Neural cell (in vitro differentiated cells): ENCODE data around the gene FOXF2. TPM values are rescaled to one million over a fixed set of nuclear protein-coding genes. Genes with fewer than 3 reads are reported as not detected.

Experiments used
- H2AFZ ChIP-seq: fragments of 200-600, 300-800 bp; sonication (generic), shearing (Covaris generic); 2 replicates; pipeline ENCODE4 v1.6.0; 2014; ENCODE audit warnings: low read depth, mild to moderate bottlenecking, antibody characterized with exemption, low read length, moderate library complexity
- H3F3A ChIP-seq: fragments of 200-600 bp; shearing (Covaris generic); 2 replicates; pipeline ENCODE4 v1.6.1; 2016; ENCODE audit warnings: mild to moderate bottlenecking, moderate library complexity, mixed read lengths, antibody characterized with exemption, low read length; ENCODE audit not compliant: insufficient read depth, poor library complexity, severe bottlenecking
- H3K27ac ChIP-seq: fragments of 200-600, 300-800 bp; sonication (generic), shearing (Covaris generic); 2 replicates; pipeline ENCODE4 v1.5.1; 2014; ENCODE audit warnings: mild to moderate bottlenecking, low read length, moderate library complexity
- H3K27me3 ChIP-seq: fragments of 300-800, 200-600 bp; sonication (generic), shearing (Covaris generic); 2 replicates; pipeline ENCODE4 v1.6.0; 2014; ENCODE audit warnings: mild to moderate bottlenecking, low read depth, low read length, moderate library complexity; ENCODE audit not compliant: insufficient read depth
- H3K36me3 ChIP-seq: fragments of 300-800, 200-600 bp; sonication (generic), shearing (Covaris generic); 2 replicates; pipeline ENCODE4 v1.5.1; 2014; ENCODE audit warnings: mild to moderate bottlenecking, antibody characterized with exemption, low read length, moderate library complexity; ENCODE audit not compliant: insufficient read depth
- H3K4me2 ChIP-seq: fragments of 300-800, 200-600 bp; sonication (generic), shearing (Covaris generic); 2 replicates; pipeline ENCODE4 v1.6.0; 2014; ENCODE audit warnings: mild to moderate bottlenecking, low read length
- H3K4me3 ChIP-seq: fragments of 300-800, 200-600 bp; sonication (generic), shearing (Covaris generic); 2 replicates; pipeline ENCODE4 v1.5.1; 2014; ENCODE audit warnings: mild to moderate bottlenecking, low read length, moderate library complexity
- H3K79me2 ChIP-seq: fragments of 200-600 bp; shearing (Covaris generic); replicated peaks from 2 replicates; pipeline ENCODE4 v1.6.0; 2014; ENCODE audit warnings: mild to moderate bottlenecking, low read length, moderate library complexity; ENCODE audit not compliant: insufficient read depth
- H3K9ac ChIP-seq: fragments of 300-800, 200-600 bp; sonication (generic), shearing (Covaris generic); 2 replicates; pipeline ENCODE4 v1.6.1; 2016; ENCODE audit warnings: mild to moderate bottlenecking, low read length, mixed read lengths
- H3K9me2 ChIP-seq: fragments of 200-600 bp; shearing (Covaris generic); 2 replicates; pipeline ENCODE4 v1.6.1; 2016; ENCODE audit warnings: mild to moderate bottlenecking, low read length, mixed read lengths; ENCODE audit not compliant: insufficient read depth
- H3K9me3 ChIP-seq: fragments of 200-600, 300-800 bp; sonication (generic), shearing (Covaris generic); 2 replicates; pipeline ENCODE4 v1.6.1; 2016; ENCODE audit warnings: mild to moderate bottlenecking, mixed run types, low read length, moderate library complexity, mixed read lengths
- H4K20me1 ChIP-seq: fragments of 200-600 bp; shearing (Covaris generic); 2 replicates; pipeline ENCODE4 v1.6.1; 2016; ENCODE audit warnings: mild to moderate bottlenecking, mixed run types; ENCODE audit not compliant: insufficient read depth
- CTCF ChIP-seq: fragments of 450-650 bp; IDR thresholded peaks from 2 replicates; pipeline ENCODE4 v1.5.1; 2014; ENCODE audit warnings: antibody characterized with exemption, mild to moderate bottlenecking, moderate library complexity; ENCODE audit not compliant: poor library complexity, severe bottlenecking
- EZH2 ChIP-seq: fragments of 200-600, 300-800 bp; shearing (Covaris generic), sonication (generic); IDR thresholded peaks from 2 replicates; pipeline ENCODE4 v1.6.1; 2014; ENCODE audit warnings: antibody characterized with exemption, low read length, borderline replicate concordance, mild to moderate bottlenecking; ENCODE audit not compliant: insufficient read depth, poor library complexity, severe bottlenecking
- MXI1 ChIP-seq: fragments of 450-650 bp; conservative IDR thresholded peaks from 2 replicates; pipeline ENCODE4 v1.6.1; 2014; ENCODE audit warnings: antibody characterized with exemption, mild to moderate bottlenecking; ENCODE audit not compliant: poor library complexity, severe bottlenecking
- POLR2AphosphoS5 ChIP-seq: IDR thresholded peaks from 2 replicates; pipeline ENCODE4 v1.6.1; 2012
- RAD21 ChIP-seq: fragments of 450-650 bp; conservative IDR thresholded peaks from 2 replicates; pipeline ENCODE4 v1.6.1; 2014; ENCODE audit warnings: antibody characterized with exemption, mild to moderate bottlenecking, moderate library complexity
- SMC3 ChIP-seq: fragments of 450-650 bp; conservative IDR thresholded peaks from 2 replicates; pipeline ENCODE4 v1.6.1; 2014; ENCODE audit warnings: antibody characterized with exemption, mild to moderate bottlenecking, moderate library complexity; ENCODE audit not compliant: poor library complexity
- TAF1 ChIP-seq: IDR thresholded peaks from 2 replicates; pipeline ENCODE4 v1.6.1; 2012; ENCODE audit warnings: low read depth
- polyA plus RNA-seq: library from polyadenylated mRNA; depleted of rRNA; stranded (reverse); fragments of >200 nt; gene quantifications from 2 replicates; pipeline ENCODE4 v1.2.3, GENCODE V29; 2014
- TF ChIP-seq, protein P1 (sequence below): IDR thresholded peaks from 2 replicates; pipeline ENCODE4 v1.6.1; 2012; ENCODE audit warnings: borderline replicate concordance

The FOXF2 gene
- polyA plus RNA-seq, 1 donor from 2014 or later, result not detected

DNA sequence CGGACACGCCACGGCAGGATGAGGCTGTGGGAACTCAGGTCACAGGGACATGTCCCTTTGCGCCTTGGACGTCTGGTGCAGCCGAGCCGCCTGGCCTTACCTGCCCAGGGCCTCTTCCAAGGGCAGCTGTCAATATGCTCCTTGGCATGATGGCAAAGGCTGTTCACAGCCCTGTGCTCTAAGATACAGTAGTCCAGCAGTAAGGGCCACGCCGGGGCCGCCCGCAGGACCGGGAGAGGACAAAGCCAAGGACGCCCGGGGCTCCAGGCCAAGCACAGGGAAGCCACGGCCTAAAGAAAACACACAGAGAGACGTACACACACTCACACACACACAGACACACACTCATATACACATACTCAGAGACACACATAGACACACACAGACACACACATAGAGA is 13.0 kb downstream of the FOXF2 start:
- TF ChIP-seq EZH2 (no peak), CTCF (no peak)

GRCh38 chr6:1402868-1403267 is 13.5 kb downstream of the FOXF2 start:
- H4K20me1 ChIP-seq, result no peaks in the 10 kb centered on the region
- H3K4me2 ChIP-seq, result no peak overlapping the region
- H3K27me3 ChIP-seq, result peaks cover 18% of the 10 kb centered on the region
- no peak for TF ChIP-seq CTCF
- TF ChIP-seq RAD21, result no peak
- TF ChIP-seq EZH2, result no peak
- no peak overlapping the region for H3K9ac ChIP-seq
- no peaks in the 10 kb centered on the region for H3F3A ChIP-seq
- no peak overlapping the region for H3K4me3 ChIP-seq
- H3K36me3 ChIP-seq, result no peaks in the 10 kb centered on the region
- no peaks in the 10 kb centered on the region for H3K9me2 ChIP-seq
- H2AFZ ChIP-seq, result no peak overlapping the region
- no peaks in the 10 kb centered on the region for H3K9me3 ChIP-seq
- H3K27ac ChIP-seq, result no peak overlapping the region
- H3K79me2 ChIP-seq, result no peaks in the 10 kb centered on the region

More for the DNA sequence above, 13.0 kb downstream of the FOXF2 start:
- H3K27ac ChIP-seq, result no peak overlapping the region
- H3K9me2 ChIP-seq, result no peaks in the 10 kb centered on the region
- H3K9ac ChIP-seq, result no peak overlapping the region
- H3K79me2 ChIP-seq, result no peaks in the 10 kb centered on the region
- no peaks in the 10 kb centered on the region for H3K9me3 ChIP-seq
- no peaks in the 10 kb centered on the region for H3K36me3 ChIP-seq
- H3K27me3 ChIP-seq, result peaks cover 23% of the 10 kb centered on the region
- no peak overlapping the region for H3K4me3 ChIP-seq
- H3F3A ChIP-seq, result no peaks in the 10 kb centered on the region
- H4K20me1 ChIP-seq, result no peaks in the 10 kb centered on the region
- H2AFZ ChIP-seq, result no peak overlapping the region
- H3K4me2 ChIP-seq, result no peak overlapping the region

DNA sequence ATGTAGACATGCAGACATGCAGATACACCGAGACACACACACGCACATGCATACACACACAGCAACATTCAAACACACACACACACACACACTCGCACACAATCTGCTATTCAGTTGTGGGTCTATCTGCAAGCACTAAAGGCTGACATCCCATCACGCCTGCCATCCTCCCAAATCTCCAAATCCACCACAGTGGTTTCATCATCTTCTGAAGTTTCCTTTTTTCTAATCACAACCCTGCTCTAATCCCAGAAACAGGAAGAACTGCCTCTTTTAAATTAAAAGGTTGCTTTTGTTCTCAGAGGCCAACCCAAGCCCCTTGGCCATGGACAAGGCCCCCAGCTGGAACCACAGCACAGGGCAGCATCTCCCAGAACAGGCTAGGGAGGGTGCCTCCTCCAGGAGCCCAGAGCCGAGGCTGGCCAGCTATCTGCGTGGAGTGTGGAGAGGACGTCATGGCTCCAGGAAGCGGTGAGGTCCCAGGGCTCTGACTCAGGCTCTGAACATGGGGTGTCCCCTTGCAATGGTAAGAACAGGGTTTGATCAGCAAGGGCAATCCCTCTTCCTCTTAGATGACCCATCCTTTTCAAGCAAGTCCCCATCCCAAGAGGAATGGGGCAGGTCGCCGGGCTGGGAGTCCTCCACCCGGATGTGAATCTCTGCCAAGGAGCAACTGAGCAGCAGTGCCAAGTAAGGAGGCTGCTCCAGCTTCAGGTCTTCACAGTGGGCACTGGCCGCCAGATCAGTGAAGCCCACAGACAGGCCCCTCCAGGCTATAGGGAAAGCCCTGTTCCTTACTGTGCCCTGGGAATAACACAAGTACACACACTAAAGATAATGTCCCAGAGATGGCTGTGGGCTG is 14.7 kb downstream of the FOXF2 start:
- H2AFZ ChIP-seq, result no peak overlapping the region
- no peaks in the 10 kb centered on the region for H3F3A ChIP-seq
- no peaks in the 10 kb centered on the region for H3K9me2 ChIP-seq
- no peak overlapping the region for H3K4me3 ChIP-seq
- H3K27ac ChIP-seq, result no peak overlapping the region
- H3K27me3 ChIP-seq, result peaks cover 6% of the 10 kb centered on the region
- H3K9me3 ChIP-seq, result no peaks in the 10 kb centered on the region
- no peaks in the 10 kb centered on the region for H3K36me3 ChIP-seq
- H3K9ac ChIP-seq, result no peak overlapping the region
- no peak overlapping the region for H3K4me2 ChIP-seq
- no peaks in the 10 kb centered on the region for H3K79me2 ChIP-seq
- TF ChIP-seq SMC3, result no peak
- TF ChIP-seq, protein P1, sequence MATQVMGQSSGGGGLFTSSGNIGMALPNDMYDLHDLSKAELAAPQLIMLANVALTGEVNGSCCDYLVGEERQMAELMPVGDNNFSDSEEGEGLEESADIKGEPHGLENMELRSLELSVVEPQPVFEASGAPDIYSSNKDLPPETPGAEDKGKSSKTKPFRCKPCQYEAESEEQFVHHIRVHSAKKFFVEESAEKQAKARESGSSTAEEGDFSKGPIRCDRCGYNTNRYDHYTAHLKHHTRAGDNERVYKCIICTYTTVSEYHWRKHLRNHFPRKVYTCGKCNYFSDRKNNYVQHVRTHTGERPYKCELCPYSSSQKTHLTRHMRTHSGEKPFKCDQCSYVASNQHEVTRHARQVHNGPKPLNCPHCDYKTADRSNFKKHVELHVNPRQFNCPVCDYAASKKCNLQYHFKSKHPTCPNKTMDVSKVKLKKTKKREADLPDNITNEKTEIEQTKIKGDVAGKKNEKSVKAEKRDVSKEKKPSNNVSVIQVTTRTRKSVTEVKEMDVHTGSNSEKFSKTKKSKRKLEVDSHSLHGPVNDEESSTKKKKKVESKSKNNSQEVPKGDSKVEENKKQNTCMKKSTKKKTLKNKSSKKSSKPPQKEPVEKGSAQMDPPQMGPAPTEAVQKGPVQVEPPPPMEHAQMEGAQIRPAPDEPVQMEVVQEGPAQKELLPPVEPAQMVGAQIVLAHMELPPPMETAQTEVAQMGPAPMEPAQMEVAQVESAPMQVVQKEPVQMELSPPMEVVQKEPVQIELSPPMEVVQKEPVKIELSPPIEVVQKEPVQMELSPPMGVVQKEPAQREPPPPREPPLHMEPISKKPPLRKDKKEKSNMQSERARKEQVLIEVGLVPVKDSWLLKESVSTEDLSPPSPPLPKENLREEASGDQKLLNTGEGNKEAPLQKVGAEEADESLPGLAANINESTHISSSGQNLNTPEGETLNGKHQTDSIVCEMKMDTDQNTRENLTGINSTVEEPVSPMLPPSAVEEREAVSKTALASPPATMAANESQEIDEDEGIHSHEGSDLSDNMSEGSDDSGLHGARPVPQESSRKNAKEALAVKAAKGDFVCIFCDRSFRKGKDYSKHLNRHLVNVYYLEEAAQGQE, result no peak
- no peak for TF ChIP-seq MXI1
- TF ChIP-seq RAD21, result no peak
- TF ChIP-seq POLR2AphosphoS5, result no peak
- no peak for TF ChIP-seq TAF1
- no peaks in the 10 kb centered on the region for H4K20me1 ChIP-seq
